ENCODE measurements around the gene ALDH1A3.
"Not testable (repeated sequence)": the region's sequence is repeated elsewhere in the genome, so short reads cannot be mapped to it uniquely, and the experiment has no call there.

Gene ALDH1A3

GRCh38 chr15:100879464-100880138 is at the start of gene ALDH1A3:
ALDH1A3 (plus strand) TSS chr15:100879831; CDS start chr15:100879908, 77 bp downstream.
- no peak for DNase-seq

GRCh38 chr15:100831467-100831866 is 48.2 kb upstream of the ALDH1A3 start:
- no peak for DNase-seq

- no peak for DNase-seq
Measured at GRCh38 chr15:100832149-100832942, 47.3 kb upstream of the ALDH1A3 start.

- no peak for DNase-seq
Measured at GRCh38 chr15:100833417-100834389, 45.9 kb upstream of the ALDH1A3 start.

- DNase-seq: no peak
Measured at GRCh38 chr15:100834731-100835130, 44.9 kb upstream of the ALDH1A3 start.

GRCh38 chr15:100835636-100836035 is 44.0 kb upstream of the ALDH1A3 start:
- no peak for DNase-seq

- no peak for DNase-seq
Measured at GRCh38 chr15:100836501-100836900, 43.1 kb upstream of the ALDH1A3 start.

GRCh38 chr15:100841426-100841825 is 38.2 kb upstream of the ALDH1A3 start:
- DNase-seq: no peak

GRCh38 chr15:100842756-100843730 is 36.6 kb upstream of the ALDH1A3 start:
- DNase-seq: no peak

GRCh38 chr15:100844167-100844566 is 35.5 kb upstream of the ALDH1A3 start:
- DNase-seq: no peak

- no peak for DNase-seq
Measured at GRCh38 chr15:100844778-100845177, 34.9 kb upstream of the ALDH1A3 start.

GRCh38 chr15:100847194-100847593 is 32.4 kb upstream of the ALDH1A3 start:
- DNase-seq: no peak

- DNase-seq: no peak
Measured at GRCh38 chr15:100849021-100849854, 30.4 kb upstream of the ALDH1A3 start.

- DNase-seq: no peak
Measured at GRCh38 chr15:100849855-100850218, 29.8 kb upstream of the ALDH1A3 start.

- DNase-seq: not testable (repeated sequence)
Measured at GRCh38 chr15:100851428-100852015, 28.1 kb upstream of the ALDH1A3 start.

- DNase-seq: no peak
Measured at GRCh38 chr15:100852630-100853029, 27.0 kb upstream of the ALDH1A3 start.

GRCh38 chr15:100853676-100854440 is 25.8 kb upstream of the ALDH1A3 start:
- no peak for DNase-seq

- DNase-seq: no peak
Measured at GRCh38 chr15:100856867-100857266, 22.8 kb upstream of the ALDH1A3 start.

GRCh38 chr15:100858294-100858693 is 21.3 kb upstream of the ALDH1A3 start:
- no peak for DNase-seq

Data from NCI-H1436 (cell line).